Esophagus muscularis mucosa (tissue), 4 donors: ENCODE results near the gene ACOT8.

Source experiments
- CTCF ChIP-seq, 3 experiments: fragments of 200-600 bp in 2 of 3; fragments of 450-650 bp in 1 of 3; sonication (generic) in 2 of 3; IDR thresholded peaks; one replicate each; pipeline ENCODE4 v1.5.1; 2017 to 2019; ENCODE audit warnings: antibody characterized with exemption in 3 of 3, mild to moderate bottlenecking in 2 of 3, moderate library complexity in 1 of 3
- EP300 ChIP-seq: sonication (generic); formaldehyde crosslinking; IDR thresholded peaks from one replicate; pipeline ENCODE4 v1.6.1; 2017; ENCODE audit warnings: antibody characterized with exemption
- POLR2A ChIP-seq: fragments of 450-650 bp; IDR thresholded peaks from one replicate; pipeline ENCODE4 v1.6.1; 2017; ENCODE audit warnings: antibody characterized with exemption, moderate library complexity, mild to moderate bottlenecking, low read depth
- POLR2AphosphoS5 ChIP-seq, 2 donors: sonication (generic); formaldehyde crosslinking; IDR thresholded peaks; one replicate each; pipeline ENCODE4 v1.6.1; 2017; ENCODE audit warnings: antibody characterized with exemption in 2 of 2

GRCh38 chr20:45841407-45842129 is 15.6 kb downstream of the ACOT8 start:
- no peak for TF ChIP-seq EP300
- no peak for TF ChIP-seq CTCF (IDR thresholded peaks at IDR 0.05)
- no peak for TF ChIP-seq POLR2A
- TF ChIP-seq POLR2AphosphoS5 (IDR thresholded peaks at IDR 0.05) = no peak
